Hepatocyte (in vitro differentiated cells): ENCODE results near the gene TFDP2. TPM values are rescaled to one million over a fixed set of nuclear protein-coding genes. Genes with fewer than 3 reads are reported as not detected.

Experiments
- DNase-seq: peaks from one replicate; pipeline ENCODE4 v3.0.0-alpha.2; 2016; ENCODE audit warnings: low spot score
- H2AFZ ChIP-seq: fragments of 200-600 bp; sonication (generic); 2 replicates; pipeline ENCODE4 v1.6.0; 2016; ENCODE audit warnings: antibody characterized with exemption, mild to moderate bottlenecking
- H3K27ac ChIP-seq: fragments of 200-600 bp; sonication (generic); 2 replicates; pipeline ENCODE4 v1.5.1; 2016; ENCODE audit warnings: mild to moderate bottlenecking
- H3K27me3 ChIP-seq: fragments of 200-600 bp; sonication (generic); 2 replicates; pipeline ENCODE4 v1.6.1; 2016
- H3K36me3 ChIP-seq: fragments of 200-600 bp; sonication (generic); replicated peaks from 2 replicates; pipeline ENCODE4 v1.5.1; 2016; ENCODE audit warnings: low read depth; ENCODE audit not compliant: insufficient read depth
- H3K4me1 ChIP-seq: fragments of 200-600 bp; sonication (generic); 2 replicates; pipeline ENCODE4 v1.5.1; 2016; ENCODE audit warnings: mild to moderate bottlenecking, moderate library complexity; ENCODE audit not compliant: insufficient read depth
- H3K4me2 ChIP-seq: fragments of 200-600 bp; sonication (generic); 2 replicates; pipeline ENCODE4 v1.6.0; 2016
- H3K4me3 ChIP-seq: fragments of 200-600 bp; sonication (generic); 2 replicates; pipeline ENCODE4 v1.5.1; 2016; ENCODE audit warnings: mild to moderate bottlenecking
- H3K79me2 ChIP-seq: fragments of 200-600 bp; sonication (generic); 2 replicates; pipeline ENCODE4 v1.6.0; 2017; ENCODE audit warnings: mild to moderate bottlenecking
- H3K9me2 ChIP-seq: fragments of 200-600 bp; sonication (generic); replicated peaks from 2 replicates; pipeline ENCODE4 v1.6.0; 2017; ENCODE audit warnings: mild to moderate bottlenecking; ENCODE audit not compliant: insufficient read depth
- H3K9me3 ChIP-seq: fragments of 200-600 bp; sonication (generic); 2 replicates; pipeline ENCODE4 v1.5.1; 2016; ENCODE audit warnings: low read depth, mild to moderate bottlenecking
- H4K20me1 ChIP-seq: fragments of 200-600 bp; sonication (generic); 2 replicates; pipeline ENCODE4 v1.6.0; 2016; ENCODE audit warnings: mild to moderate bottlenecking; ENCODE audit not compliant: insufficient read depth, poor library complexity, severe bottlenecking
- CTCF ChIP-seq: fragments of 200-600 bp; sonication (generic); IDR thresholded peaks from 2 replicates; pipeline ENCODE4 v1.5.1; 2016; ENCODE audit warnings: antibody characterized with exemption, mild to moderate bottlenecking; ENCODE audit not compliant: poor library complexity
- EZH2 ChIP-seq: fragments of 200-600 bp; sonication (generic); IDR thresholded peaks from 2 replicates; pipeline ENCODE4 v1.6.1; 2016; ENCODE audit warnings: antibody characterized with exemption, mild to moderate bottlenecking, borderline replicate concordance
- EZH2phosphoT487 ChIP-seq: fragments of 200-600 bp; sonication (generic); IDR thresholded peaks from one replicate; pipeline ENCODE4 v1.6.1; 2018; ENCODE audit warnings: antibody characterized with exemption, mild to moderate bottlenecking, low read depth, moderate library complexity; ENCODE audit not compliant: unreplicated experiment, severe bottlenecking
- WGBS: methylation state at CpG from one replicate; pipeline ENCODE4 v1.1.6; 2016; ENCODE audit warnings: low lambda C conversion rate; ENCODE audit errors: missing lambda C conversion rate; 5-methylcytosine and 5-hydroxymethylcytosine counted together
- polyA plus RNA-seq: library from polyadenylated mRNA; unstranded; fragments of >200 nt; fragmentation: Nextera tagmentation; extraction: Ambion mirVana; gene quantifications from 2 replicates; pipeline ENCODE4 v1.2.1, GENCODE V29; 2016
- total RNA-seq: library from RNA; depleted of rRNA; stranded (reverse); fragments of >200 nt; gene quantifications from 2 replicates; pipeline ENCODE4 v1.2.3, GENCODE V29; 2014

TFDP2 gene
- total and polyA plus RNA-seq, 2 experiments from 2014 or later: 57.6 to 61.6 TPM

GRCh38 chr3:141900343-141900742 lies 249.0 kb downstream of the TFDP2 start:
- no peak overlapping the region for H2AFZ ChIP-seq
- H3K4me2 ChIP-seq: no peak overlapping the region
- no peaks in the 10 kb centered on the region for H3K36me3 ChIP-seq

DNA sequence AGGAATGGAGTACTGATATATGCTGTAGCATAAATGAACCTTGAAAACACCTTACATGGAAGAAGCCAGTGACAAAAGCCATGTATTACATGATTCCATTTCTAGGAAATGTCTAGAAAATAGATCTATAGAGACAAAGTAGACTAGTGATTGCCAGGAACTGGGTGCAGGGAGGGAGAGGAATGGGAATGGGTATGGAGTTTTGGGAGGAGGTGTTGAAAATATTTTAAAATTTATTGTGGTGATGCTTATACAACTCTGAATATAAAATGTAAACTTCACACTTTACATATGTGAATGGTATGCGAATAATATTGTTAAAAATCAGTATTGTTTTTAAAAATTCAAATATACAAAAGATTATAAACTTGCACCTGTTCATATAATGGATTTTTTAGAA lies 250.4 kb downstream of the TFDP2 start:
- Histone ChIP-seq H3K9me2 (no peaks in the 10 kb centered on the region), H2AFZ (no peak overlapping the region), H3K4me2 (no peak overlapping the region), H3K27me3 (no peaks in the 10 kb centered on the region), H3K79me2 (peaks cover 77% of the 10 kb centered on the region), H3K4me3 (no peak overlapping the region), H3K36me3 (no peaks in the 10 kb centered on the region), H3K9me3 (no peaks in the 10 kb centered on the region), H3K4me1 (no peaks in the 10 kb centered on the region), H4K20me1 (peaks cover 3% of the 10 kb centered on the region), H3K27ac (no peak overlapping the region)
- 70% methylated on average over 1 of the region's 1 CpG for WGBS
- TF ChIP-seq EZH2phosphoT487 (no peak), CTCF (no peak), EZH2 (no peak)
- no peak for DNase-seq

More at GRCh38 chr3:141900343-141900742, 249.0 kb downstream of the TFDP2 start:
- TF ChIP-seq EZH2phosphoT487 (no peak), EZH2 (no peak), CTCF (no peak)
- 100% methylated on average over 3 of the region's 3 CpGs for WGBS
- no peaks in the 10 kb centered on the region for H4K20me1 ChIP-seq
- H3K4me3 ChIP-seq: no peak overlapping the region
- H3K9me2 ChIP-seq: no peaks in the 10 kb centered on the region
- no peak for DNase-seq
- H3K9me3 ChIP-seq: no peaks in the 10 kb centered on the region
- no peak overlapping the region for H3K27ac ChIP-seq
- peaks cover 69% of the 10 kb centered on the region for H3K79me2 ChIP-seq
- no peaks in the 10 kb centered on the region for H3K4me1 ChIP-seq
- no peaks in the 10 kb centered on the region for H3K27me3 ChIP-seq

- no peak for DNase-seq
- TF ChIP-seq EZH2phosphoT487: no peak
- TF ChIP-seq EZH2: no peak
- TF ChIP-seq CTCF: no peak
- H2AFZ ChIP-seq: no peak overlapping the region
- no peak overlapping the region for H3K4me3 ChIP-seq
- no peaks in the 10 kb centered on the region for H3K4me1 ChIP-seq
- H3K36me3 ChIP-seq: no peaks in the 10 kb centered on the region
- no peaks in the 10 kb centered on the region for H3K27me3 ChIP-seq
- WGBS: 100% methylated on average over 3 of the region's 3 CpGs
- no peaks in the 10 kb centered on the region for H3K9me2 ChIP-seq
- peaks cover 88% of the 10 kb centered on the region for H3K79me2 ChIP-seq
- H3K9me3 ChIP-seq: no peaks in the 10 kb centered on the region
- no peak overlapping the region for H3K4me2 ChIP-seq
- H3K27ac ChIP-seq: no peak overlapping the region
- H4K20me1 ChIP-seq: peaks cover 6% of the 10 kb centered on the region
Measured at GRCh38 chr3:141895731-141896130, 253.6 kb downstream of the TFDP2 start.
